Keratinocyte (primary cell): ENCODE measurements around the gene FZR1.

Experiments
- EZH2 ChIP-seq: IDR thresholded peaks from one replicate; pipeline ENCODE4 v1.6.1; 2012; ENCODE audit warnings: inconsistent platforms, mild to moderate bottlenecking, low read length, moderate library complexity
- TF ChIP-seq, protein P1 (sequence below), 3 experiments: IDR thresholded peaks in 1 of 3; conservative IDR thresholded peaks in 1 of 3; optimal IDR thresholded peaks in 1 of 3; 2 replicates in 2 of 3; 3 replicates in 1 of 3; pipeline versions ENCODE3 to v1.5.1; 2011; ENCODE audit warnings: low read length in 3 of 3, mild to moderate bottlenecking in 3 of 3, moderate library complexity in 2 of 3, control low read depth in 1 of 3, inconsistent platforms in 1 of 3; ENCODE audit not compliant: insufficient read depth in 2 of 3; ENCODE audit errors: extremely low read depth in 1 of 3

DNA sequence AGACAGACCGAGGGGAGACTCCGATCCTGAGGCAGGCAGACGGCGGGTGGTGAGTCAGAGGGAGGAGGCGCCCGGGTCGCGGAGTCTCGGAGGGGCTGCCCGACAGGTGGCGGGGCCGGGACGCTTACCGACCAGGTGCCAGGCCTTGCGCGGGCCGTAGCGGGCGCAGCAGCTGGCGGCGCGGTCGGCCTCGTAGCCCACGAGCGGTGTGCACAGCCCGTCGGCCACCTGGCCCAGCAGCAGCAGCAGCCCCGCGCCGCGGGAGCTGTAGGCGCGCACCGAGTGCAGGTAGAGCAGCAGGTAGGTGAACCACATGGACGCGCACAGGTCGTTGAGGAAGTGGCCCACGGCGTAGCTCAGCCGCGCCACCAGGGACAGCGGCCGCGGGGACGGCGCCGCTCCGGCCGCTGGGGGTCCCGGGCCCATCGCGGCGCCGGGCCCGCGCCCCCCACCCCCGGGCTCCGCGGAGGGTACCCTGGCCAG is 50.9 kb downstream of the FZR1 start:
- no peak for TF ChIP-seq EZH2
- TF ChIP-seq, protein P1, sequence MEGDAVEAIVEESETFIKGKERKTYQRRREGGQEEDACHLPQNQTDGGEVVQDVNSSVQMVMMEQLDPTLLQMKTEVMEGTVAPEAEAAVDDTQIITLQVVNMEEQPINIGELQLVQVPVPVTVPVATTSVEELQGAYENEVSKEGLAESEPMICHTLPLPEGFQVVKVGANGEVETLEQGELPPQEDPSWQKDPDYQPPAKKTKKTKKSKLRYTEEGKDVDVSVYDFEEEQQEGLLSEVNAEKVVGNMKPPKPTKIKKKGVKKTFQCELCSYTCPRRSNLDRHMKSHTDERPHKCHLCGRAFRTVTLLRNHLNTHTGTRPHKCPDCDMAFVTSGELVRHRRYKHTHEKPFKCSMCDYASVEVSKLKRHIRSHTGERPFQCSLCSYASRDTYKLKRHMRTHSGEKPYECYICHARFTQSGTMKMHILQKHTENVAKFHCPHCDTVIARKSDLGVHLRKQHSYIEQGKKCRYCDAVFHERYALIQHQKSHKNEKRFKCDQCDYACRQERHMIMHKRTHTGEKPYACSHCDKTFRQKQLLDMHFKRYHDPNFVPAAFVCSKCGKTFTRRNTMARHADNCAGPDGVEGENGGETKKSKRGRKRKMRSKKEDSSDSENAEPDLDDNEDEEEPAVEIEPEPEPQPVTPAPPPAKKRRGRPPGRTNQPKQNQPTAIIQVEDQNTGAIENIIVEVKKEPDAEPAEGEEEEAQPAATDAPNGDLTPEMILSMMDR (optimal IDR thresholded peaks at IDR 0.05 in 1 of 3, IDR thresholded peaks at IDR 0.05 in 1 of 3, conservative IDR thresholded peaks at IDR 0.05 in 1 of 3; ENCODE audit: extremely low read depth in 1 of 3, insufficient read depth in 2 of 3, low read length in 3 of 3) = peak in 1 of 3 experiments; percentile 4
